HepG2 (cell line): ENCODE results near the gene RNASE8. TPM values are rescaled to one million over a fixed set of nuclear protein-coding genes. Genes with fewer than 3 reads are reported as not detected.

Experiments used
- CBFB ChIP-seq: sonication (generic); formaldehyde crosslinking; IDR thresholded peaks from 2 replicates; pipeline ENCODE4 v1.4.0; 2020; ENCODE audit warnings: missing genetic modification reagents
- REPIN1 ChIP-seq: sonication (generic); formaldehyde crosslinking; IDR thresholded peaks from 2 replicates; pipeline ENCODE4 v1.8.0; 2022; ENCODE audit warnings: missing genetic modification reagents, low read depth, mild to moderate bottlenecking, borderline replicate concordance
- SIN3B ChIP-seq: fragments of 150-350 bp; IDR thresholded peaks from 2 replicates; pipeline ENCODE4 v1.6.1; 2014; ENCODE audit warnings: low read length
- TEAD2 ChIP-seq: sonication (generic); formaldehyde crosslinking; IDR thresholded peaks from 2 replicates; pipeline ENCODE4 v1.9.0; 2021; ENCODE audit warnings: missing genetic modification reagents
- XRCC5 ChIP-seq: fragments of 200-400 bp; formaldehyde crosslinking; optimal IDR thresholded peaks from 2 replicates; pipeline ENCODE3; 2017; ENCODE audit warnings: mild to moderate bottlenecking, low read length
- YEATS4 ChIP-seq: sonication (generic); formaldehyde crosslinking; IDR thresholded peaks from 2 replicates; pipeline ENCODE4 v1.4.0; 2020; ENCODE audit warnings: missing genetic modification reagents, borderline replicate concordance
- ZNF101 ChIP-seq: sonication (generic); formaldehyde crosslinking; IDR thresholded peaks from 2 replicates; pipeline ENCODE4 v1.4.0; 2020; ENCODE audit warnings: mild to moderate bottlenecking, low read depth, missing genetic modification reagents, borderline replicate concordance
- ZNF12 ChIP-seq: sonication (generic); formaldehyde crosslinking; IDR thresholded peaks from 2 replicates; pipeline ENCODE4 v1.5.0; 2020; ENCODE audit warnings: missing genetic modification reagents
- ZNF205 ChIP-seq: IDR thresholded peaks from 2 replicates; pipeline ENCODE4 v1.6.1; 2018; ENCODE audit warnings: missing biosample characterization, missing genetic modification reagents
- ZNF547 ChIP-seq: sonication (generic); formaldehyde crosslinking; IDR thresholded peaks from 2 replicates; pipeline ENCODE4 v1.5.1; 2020; ENCODE audit warnings: mild to moderate bottlenecking, missing genetic modification reagents
- ZNF562 ChIP-seq: sonication (generic); formaldehyde crosslinking; IDR thresholded peaks from 2 replicates; pipeline ENCODE4 v1.8.0; 2022; ENCODE audit warnings: missing genetic modification reagents, borderline replicate concordance
- ZNF660 ChIP-seq: sonication (generic); formaldehyde crosslinking; IDR thresholded peaks from 2 replicates; pipeline ENCODE4 v1.5.1; 2020; ENCODE audit warnings: mild to moderate bottlenecking, low read depth, missing genetic modification reagents, borderline replicate concordance
- ZNF772 ChIP-seq: sonication (generic); formaldehyde crosslinking; IDR thresholded peaks from 2 replicates; pipeline ENCODE4 v1.5.0; 2020; ENCODE audit warnings: mild to moderate bottlenecking, missing genetic modification reagents
- ZNF775 ChIP-seq: sonication (generic); formaldehyde crosslinking; IDR thresholded peaks from 2 replicates; pipeline ENCODE4 v1.4.0; 2020; ENCODE audit warnings: missing genetic modification reagents, mild to moderate bottlenecking, moderate library complexity, borderline replicate concordance
- ZSCAN31 ChIP-seq: sonication (generic); formaldehyde crosslinking; IDR thresholded peaks from 2 replicates; pipeline ENCODE4 v1.5.0; 2020; ENCODE audit warnings: low read depth, mild to moderate bottlenecking, missing genetic modification reagents
- polyA plus RNA-seq, 8 experiments: library from polyadenylated mRNA; depleted of rRNA in 3 of 8; stranded (reverse) in 7 of 8; unstranded in 1 of 8; fragments of >200 nt; fragmentation: Illumina TruSeq in 4 of 8; extraction: Trizol in 4 of 8; gene quantifications; 2 replicates each; pipeline versions ENCODE4 v1.2.1 to v1.2.3, GENCODE V29; 2011 to 2016; ENCODE audit warnings: low read depth in 4 of 8, missing spikeins in 1 of 8, mixed read lengths in 1 of 8; ENCODE audit not compliant: insufficient read depth in 1 of 8
- total RNA-seq, 5 experiments: library from RNA; depleted of rRNA; stranded (reverse); fragments of >200 nt; fragmentation: Illumina TruSeq; extraction: Trizol; gene quantifications; 2 replicates each; pipeline ENCODE4 v1.2.3, GENCODE V29; 2016; ENCODE audit warnings: low read depth in 1 of 5
- TF ChIP-seq, protein P1 (sequence below): sonication (generic); formaldehyde crosslinking; IDR thresholded peaks from 2 replicates; pipeline ENCODE4 v1.4.0; 2020; ENCODE audit warnings: mild to moderate bottlenecking, missing genetic modification reagents
- TF ChIP-seq, protein P2 (sequence below): sonication (generic); formaldehyde crosslinking; IDR thresholded peaks from 2 replicates; pipeline ENCODE4 v1.8.0; 2023; ENCODE audit warnings: mild to moderate bottlenecking, missing genetic modification reagents
- TF ChIP-seq, protein P3 (sequence below): sonication (generic); formaldehyde crosslinking; IDR thresholded peaks from 2 replicates; pipeline ENCODE4 v1.9.0; 2022; ENCODE audit warnings: missing genetic modification reagents, mild to moderate bottlenecking, borderline replicate concordance

RNASE8 gene
- total and polyA plus RNA-seq, 2 of the 13 experiments (the other 11 are each of a cell fraction or from before 2014, with no cell fraction given), result not detected

DNA sequence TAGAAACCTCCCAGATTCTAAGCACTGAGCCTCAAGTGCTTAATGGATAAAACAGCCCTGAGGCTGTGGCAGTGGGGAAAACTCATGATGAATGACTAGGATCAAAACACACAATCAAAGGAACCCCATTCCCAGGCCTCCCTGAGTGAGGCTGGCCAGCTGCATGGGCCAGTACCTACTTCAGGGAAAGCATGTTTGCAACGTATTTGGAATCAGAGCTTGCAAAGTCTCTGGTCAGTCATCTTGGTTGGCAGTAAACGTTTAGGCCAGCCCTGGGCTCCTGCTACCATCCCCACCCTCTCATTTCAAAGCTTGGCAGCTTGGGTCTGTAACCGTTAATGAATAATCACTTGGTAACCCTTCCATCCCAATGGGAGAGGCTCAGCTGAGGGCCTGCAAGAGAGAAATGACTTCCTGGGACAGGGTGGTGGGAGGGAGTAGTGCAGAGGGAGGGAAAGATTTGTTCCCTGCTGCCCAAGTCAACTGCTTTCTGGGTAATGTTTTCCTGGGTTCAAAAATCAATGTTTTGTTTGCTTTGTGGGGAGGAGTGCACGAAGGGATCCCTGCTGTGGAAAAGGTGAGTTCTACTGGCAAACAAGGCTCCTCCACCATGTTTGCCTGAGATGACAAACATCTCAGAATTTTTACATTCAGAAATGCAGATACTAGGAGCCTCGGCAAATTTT, 2.0 kb upstream of the RNASE8 start (continued):
- TF ChIP-seq ZNF775 (CRISPR knock-in tag), result no peak
- peak; percentile 91 for TF ChIP-seq XRCC5
- TF ChIP-seq ZNF101, result 0 out of 2 replicates have a peak, but pooled peaks have one; percentile 20
- TF ChIP-seq ZNF547 (CRISPR knock-in tag), result no peak
- TF ChIP-seq ZNF205 (CRISPR knock-in tag), result peak; percentile 48; the same call in 1 of the 2 replicates
- TF ChIP-seq YEATS4 (CRISPR knock-in tag), result peak; percentile 77
- peak; percentile 66; the same call in 1 of the 2 replicates for TF ChIP-seq ZNF772 (CRISPR knock-in tag)
- no peak for TF ChIP-seq SIN3B
- TF ChIP-seq ZSCAN31 (CRISPR knock-in tag), result no peak
- TF ChIP-seq ZNF562 (CRISPR knock-in tag), result no peak
- peak; percentile 42; the same call in 1 of the 2 replicates for TF ChIP-seq REPIN1
- TF ChIP-seq ZNF12 (CRISPR knock-in tag), result peak; percentile 41; the same call in 1 of the 2 replicates
- no peak for TF ChIP-seq ZNF660 (CRISPR knock-in tag)
- TF ChIP-seq, protein P1, sequence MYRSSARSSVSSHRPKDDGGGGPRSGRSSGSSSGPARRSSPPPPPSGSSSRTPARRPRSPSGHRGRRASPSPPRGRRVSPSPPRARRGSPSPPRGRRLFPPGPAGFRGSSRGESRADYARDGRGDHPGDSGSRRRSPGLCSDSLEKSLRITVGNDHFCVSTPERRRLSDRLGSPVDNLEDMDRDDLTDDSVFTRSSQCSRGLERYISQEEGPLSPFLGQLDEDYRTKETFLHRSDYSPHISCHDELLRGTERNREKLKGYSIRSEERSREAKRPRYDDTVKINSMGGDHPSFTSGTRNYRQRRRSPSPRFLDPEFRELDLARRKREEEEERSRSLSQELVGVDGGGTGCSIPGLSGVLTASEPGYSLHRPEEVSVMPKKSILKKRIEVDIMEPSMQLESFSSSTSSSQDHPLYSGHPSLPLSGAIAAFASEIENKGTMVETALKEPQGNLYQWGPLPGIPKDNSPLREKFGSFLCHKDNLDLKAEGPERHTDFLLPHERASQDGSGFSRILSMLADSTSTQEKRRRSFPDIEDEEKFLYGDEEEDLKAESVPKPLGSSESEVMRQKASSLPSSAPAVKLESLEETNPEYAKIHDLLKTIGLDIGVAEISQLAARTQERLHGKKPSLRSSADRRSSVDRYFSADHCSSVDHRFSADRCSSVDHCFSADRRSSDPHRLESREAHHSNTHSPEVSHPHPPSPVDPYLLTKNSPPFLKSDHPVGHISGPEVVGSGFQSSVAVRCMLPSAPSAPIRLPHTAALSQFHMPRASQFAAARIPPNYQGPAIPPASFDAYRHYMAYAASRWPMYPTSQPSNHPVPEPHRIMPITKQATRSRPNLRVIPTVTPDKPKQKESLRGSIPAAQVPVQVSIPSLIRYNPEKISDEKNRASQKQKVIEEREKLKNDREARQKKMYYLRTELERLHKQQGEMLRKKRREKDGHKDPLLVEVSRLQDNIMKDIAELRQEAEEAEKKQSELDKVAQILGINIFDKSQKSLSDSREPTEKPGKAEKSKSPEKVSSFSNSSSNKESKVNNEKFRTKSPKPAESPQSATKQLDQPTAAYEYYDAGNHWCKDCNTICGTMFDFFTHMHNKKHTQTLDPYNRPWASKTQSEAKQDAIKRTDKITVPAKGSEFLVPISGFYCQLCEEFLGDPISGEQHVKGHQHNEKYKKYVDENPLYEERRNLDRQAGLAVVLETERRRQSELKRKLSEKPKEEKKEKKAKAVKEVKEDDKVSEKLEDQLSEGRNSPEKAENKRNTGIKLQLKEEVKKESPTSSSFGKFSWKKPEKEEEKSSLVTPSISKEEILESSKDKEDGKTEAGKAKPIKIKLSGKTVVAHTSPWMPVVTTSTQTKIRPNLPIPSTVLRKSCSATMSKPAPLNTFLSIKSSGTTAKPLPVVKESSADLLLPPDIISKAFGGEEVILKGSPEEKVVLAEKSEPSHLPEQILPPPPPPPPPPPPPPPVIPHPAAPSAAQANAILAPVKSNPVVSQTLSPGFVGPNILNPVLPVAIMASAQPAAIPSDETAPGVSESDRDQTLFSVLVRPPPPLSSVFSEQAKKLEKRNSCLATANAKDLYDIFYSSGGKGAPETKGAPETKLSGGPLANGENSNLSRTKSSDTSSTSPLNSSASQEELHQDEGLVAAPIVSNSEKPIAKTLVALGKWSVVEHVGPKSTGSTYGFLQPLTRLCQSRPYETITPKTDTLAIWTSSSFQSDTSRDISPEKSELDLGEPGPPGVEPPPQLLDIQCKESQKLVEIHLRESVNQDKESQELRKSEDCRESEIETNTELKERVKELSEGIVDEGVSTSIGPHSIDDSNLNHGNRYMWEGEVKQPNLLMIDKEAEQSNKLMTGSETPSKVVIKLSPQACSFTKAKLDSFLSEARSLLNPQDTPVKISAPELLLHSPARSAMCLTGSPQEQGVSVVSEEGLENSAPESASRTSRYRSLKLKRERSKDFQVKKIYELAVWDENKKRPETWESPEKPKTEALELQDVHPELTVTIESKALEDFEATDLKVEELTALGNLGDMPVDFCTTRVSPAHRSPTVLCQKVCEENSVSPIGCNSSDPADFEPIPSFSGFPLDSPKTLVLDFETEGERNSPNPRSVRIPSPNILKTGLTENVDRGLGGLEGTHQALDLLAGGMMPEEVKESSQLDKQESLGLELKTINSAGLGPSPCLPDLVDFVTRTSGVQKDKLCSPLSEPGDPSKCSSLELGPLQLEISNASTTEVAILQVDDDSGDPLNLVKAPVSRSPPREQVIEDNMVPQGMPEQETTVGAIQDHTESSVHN (CRISPR knock-in tag), result no peak; the same call in 1 of the 2 replicates
- peak; percentile 46; the same call in 1 of the 2 replicates for TF ChIP-seq CBFB (CRISPR knock-in tag)
- TF ChIP-seq TEAD2, result no peak
- TF ChIP-seq, protein P2, sequence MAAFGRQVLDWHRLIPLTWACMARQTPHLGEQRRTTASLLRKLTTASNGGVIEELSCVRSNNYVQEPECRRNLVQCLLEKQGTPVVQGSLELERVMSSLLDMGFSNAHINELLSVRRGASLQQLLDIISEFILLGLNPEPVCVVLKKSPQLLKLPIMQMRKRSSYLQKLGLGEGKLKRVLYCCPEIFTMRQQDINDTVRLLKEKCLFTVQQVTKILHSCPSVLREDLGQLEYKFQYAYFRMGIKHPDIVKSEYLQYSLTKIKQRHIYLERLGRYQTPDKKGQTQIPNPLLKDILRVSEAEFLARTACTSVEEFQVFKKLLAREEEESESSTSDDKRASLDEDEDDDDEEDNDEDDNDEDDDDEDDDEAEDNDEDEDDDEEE (CRISPR knock-in tag), result no peak; the same call in 1 of the 2 replicates
- TF ChIP-seq, protein P3, sequence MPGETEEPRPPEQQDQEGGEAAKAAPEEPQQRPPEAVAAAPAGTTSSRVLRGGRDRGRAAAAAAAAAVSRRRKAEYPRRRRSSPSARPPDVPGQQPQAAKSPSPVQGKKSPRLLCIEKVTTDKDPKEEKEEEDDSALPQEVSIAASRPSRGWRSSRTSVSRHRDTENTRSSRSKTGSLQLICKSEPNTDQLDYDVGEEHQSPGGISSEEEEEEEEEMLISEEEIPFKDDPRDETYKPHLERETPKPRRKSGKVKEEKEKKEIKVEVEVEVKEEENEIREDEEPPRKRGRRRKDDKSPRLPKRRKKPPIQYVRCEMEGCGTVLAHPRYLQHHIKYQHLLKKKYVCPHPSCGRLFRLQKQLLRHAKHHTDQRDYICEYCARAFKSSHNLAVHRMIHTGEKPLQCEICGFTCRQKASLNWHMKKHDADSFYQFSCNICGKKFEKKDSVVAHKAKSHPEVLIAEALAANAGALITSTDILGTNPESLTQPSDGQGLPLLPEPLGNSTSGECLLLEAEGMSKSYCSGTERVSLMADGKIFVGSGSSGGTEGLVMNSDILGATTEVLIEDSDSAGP (CRISPR knock-in tag), result peak; percentile 48; the same call in 1 of the 2 replicates
